WTC11 (cell line): ENCODE results near the gene PC.
A peak's percentile ranks its signal among the peaks of the same experiment; 100 is the strongest.

ENCODE experiments used
- ATF6 ChIP-seq: sonication (generic); formaldehyde crosslinking; IDR thresholded peaks from 2 replicates; pipeline ENCODE4 v1.8.1; 2023; ENCODE audit warnings: mild to moderate bottlenecking, missing genetic modification reagents
- CREB1 ChIP-seq: sonication (generic); formaldehyde crosslinking; IDR thresholded peaks from 2 replicates; pipeline ENCODE4 v1.8.0; 2023; ENCODE audit warnings: mild to moderate bottlenecking, missing genetic modification reagents
- CTCF ChIP-seq: fragments of 200-600 bp; IDR thresholded peaks from 2 replicates; pipeline ENCODE4 v1.8.0; 2022; ENCODE audit warnings: antibody characterized with exemption
- E2F1 ChIP-seq: sonication (generic); formaldehyde crosslinking; IDR thresholded peaks from 2 replicates; pipeline ENCODE4 v1.8.0; 2022; ENCODE audit warnings: mild to moderate bottlenecking, missing genetic modification reagents
- FOXJ3 ChIP-seq: sonication (generic); formaldehyde crosslinking; IDR thresholded peaks from 2 replicates; pipeline ENCODE4 v1.9.0; 2021; ENCODE audit warnings: missing genetic modification reagents, mild to moderate bottlenecking, borderline replicate concordance
- FOXK1 ChIP-seq: sonication (generic); formaldehyde crosslinking; IDR thresholded peaks from 2 replicates; pipeline ENCODE4 v1.8.0; 2022; ENCODE audit warnings: mild to moderate bottlenecking, moderate library complexity, missing genetic modification reagents
- IRF2 ChIP-seq: sonication (generic); formaldehyde crosslinking; IDR thresholded peaks from 2 replicates; pipeline ENCODE4 v1.8.0; 2022; ENCODE audit warnings: low read depth, missing genetic modification reagents, borderline replicate concordance
- RORB ChIP-seq: fragments of 250-450 bp; sonication (Bioruptor Pico); IDR thresholded peaks from 2 replicates; pipeline ENCODE4 v1.9.0; 2021; ENCODE audit warnings: mild to moderate bottlenecking
- ZBTB43 ChIP-seq: sonication (generic); formaldehyde crosslinking; IDR thresholded peaks from 2 replicates; pipeline ENCODE4 v1.8.1; 2023; ENCODE audit warnings: mild to moderate bottlenecking, missing genetic modification reagents

GRCh38 chr11:66987158-66987620, 29.0 kb upstream of the PC start:
- TF ChIP-seq IRF2, result no peak
- TF ChIP-seq E2F1 (CRISPR knock-in tag), result no peak
- TF ChIP-seq ZBTB43 (CRISPR knock-in tag), result no peak
- 0 out of 2 replicates have a peak, but pooled peaks have one; percentile 26 for TF ChIP-seq FOXK1 (CRISPR knock-in tag)
- TF ChIP-seq RORB (CRISPR knock-in tag), result no peak
- no peak for TF ChIP-seq CTCF
- TF ChIP-seq CREB1, result no peak
- no peak for TF ChIP-seq FOXJ3 (CRISPR knock-in tag)
- TF ChIP-seq ATF6, result no peak
